Activated T-helper 2 cell treated with anti-CD3 and anti-CD28 coated beads, Interferon-gamma antibody, Interleukin-2, Interleukin-4, amounts not matched to agents 10 μg/mL and 5 μg/mL and 100 μg/mL, durations not matched to agents 14 hours and 24 hours and 36 hours (primary cell): ENCODE results near the gene DDB1. TPM values are rescaled to one million over a fixed set of nuclear protein-coding genes. Genes with fewer than 3 reads are reported as not detected.
A peak's percentile ranks its signal among the peaks of the same experiment; 100 is the strongest.

ENCODE experiments used
- DNase-seq: peaks from one replicate; pipeline ENCODE4 v3.0.0; 2021; ENCODE audit warnings: low spot score
- H3K27ac Mint-ChIP-seq: one replicate; pipeline ENCODE4 v1.8.0; 2021; ENCODE audit warnings: mixed read lengths
- H3K27me3 Mint-ChIP-seq: one replicate; pipeline ENCODE4 v1.8.0; 2021; ENCODE audit warnings: low read depth, mixed read lengths
- H3K36me3 Mint-ChIP-seq: one replicate; pipeline ENCODE4 v1.8.0; 2021; ENCODE audit warnings: low read depth, mixed read lengths
- H3K4me1 Mint-ChIP-seq: one replicate; pipeline ENCODE4 v1.8.0; 2021; ENCODE audit warnings: low read depth, mixed read lengths
- H3K4me3 Mint-ChIP-seq: one replicate; pipeline ENCODE4 v1.8.0; 2021; ENCODE audit warnings: low read depth, mild to moderate bottlenecking, moderate library complexity, mixed read lengths
- H3K9me3 Mint-ChIP-seq: one replicate; pipeline ENCODE4 v1.8.0; 2021; ENCODE audit warnings: mixed read lengths
- intact Hi-C: fragments of 100-400 bp; cut with micrococcal nuclease; formaldehyde crosslinking; loops from one replicate; pipeline ENCODE4 v1.15.1; 2023
- total RNA-seq: library from RNA; stranded (reverse); gene quantifications from 2 replicates; pipeline ENCODE4 v1.2.3, GENCODE V29; 2022

Gene DDB1
- 260 and 264 TPM in 2 replicates for total RNA-seq

GRCh38 chr11:61332797-61333549 lies at the start of gene DDB1, which contains the start of gene TKFC:
DDB1 (minus strand) TSS chr11:61333105; CDS start chr11:61332968, 137 bp downstream.
TKFC (plus strand) TSS chr11:61333228; CDS start chr11:61334729, 1,501 bp downstream.
- H3K27ac Mint-ChIP-seq = peak within 1 kb of the TSS; percentile 94
- peak within 1 kb of the TSS; percentile 94 for H3K4me3 Mint-ChIP-seq
- H3K4me1 Mint-ChIP-seq = peaks cover 58% of the 10 kb centered on the region
- peaks cover 42% of the 10 kb centered on the region for H3K36me3 Mint-ChIP-seq
- intact Hi-C loops = loop anchor here (1.0 to 10.0 kb wide), 4 partner anchors 29 to 182 kb away; partner anchors contain the start of genes SDHAF2 and TMEM138
- DNase-seq = peak; percentile 98
- H3K27me3 Mint-ChIP-seq = no peaks in the 10 kb centered on the region
- H3K9me3 Mint-ChIP-seq = no peaks in the 10 kb centered on the region

- H3K4me3 Mint-ChIP-seq = no peak overlapping the region
- H3K4me1 Mint-ChIP-seq = peaks cover 6% of the 10 kb centered on the region
- H3K9me3 Mint-ChIP-seq = no peaks in the 10 kb centered on the region
- no peak overlapping the region for H3K27ac Mint-ChIP-seq
- intact Hi-C loops = loop anchor here (10.0 kb wide), 1 partner anchor 126 kb away; no protein-coding TSS in a partner anchor
- H3K36me3 Mint-ChIP-seq = peaks cover 15% of the 10 kb centered on the region
- DNase-seq = no peak
- no peaks in the 10 kb centered on the region for H3K27me3 Mint-ChIP-seq
These were observed 48.0 kb upstream of the DDB1 start for GRCh38 chr11:61380884-61381283.

- H3K27ac Mint-ChIP-seq = no peak overlapping the region
- no peaks in the 10 kb centered on the region for H3K4me1 Mint-ChIP-seq
- intact Hi-C loops = no loop called here
- no peaks in the 10 kb centered on the region for H3K9me3 Mint-ChIP-seq
- H3K27me3 Mint-ChIP-seq = no peaks in the 10 kb centered on the region
- no peak overlapping the region for H3K4me3 Mint-ChIP-seq
- DNase-seq = no peak
- H3K36me3 Mint-ChIP-seq = peaks cover 25% of the 10 kb centered on the region
These were observed 45.9 kb upstream of the DDB1 start for GRCh38 chr11:61378713-61379313.

GRCh38 chr11:61377461-61378160 lies 44.7 kb upstream of the DDB1 start:
- Mint-ChIP-seq H3K27me3 (no peaks in the 10 kb centered on the region), H3K4me3 (no peak overlapping the region), H3K36me3 (peaks cover 26% of the 10 kb centered on the region), H3K4me1 (no peaks in the 10 kb centered on the region), H3K9me3 (peaks cover 4% of the 10 kb centered on the region), H3K27ac (no peak overlapping the region)
- intact Hi-C loops = no loop called here
- DNase-seq = no peak

GRCh38 chr11:61375761-61376108 lies 42.8 kb upstream of the DDB1 start:
- Mint-ChIP-seq H3K4me3 (no peak overlapping the region), H3K27ac (no peak overlapping the region), H3K4me1 (no peaks in the 10 kb centered on the region), H3K27me3 (no peaks in the 10 kb centered on the region), H3K36me3 (peaks cover 41% of the 10 kb centered on the region), H3K9me3 (peaks cover 7% of the 10 kb centered on the region)
- intact Hi-C loops = no loop called here
- no peak for DNase-seq

- no peak overlapping the region for H3K27ac Mint-ChIP-seq
- no peak overlapping the region for H3K4me3 Mint-ChIP-seq
- peaks cover 7% of the 10 kb centered on the region for H3K9me3 Mint-ChIP-seq
- DNase-seq = no peak
- no peaks in the 10 kb centered on the region for H3K27me3 Mint-ChIP-seq
- intact Hi-C loops = no loop called here
- peaks cover 68% of the 10 kb centered on the region for H3K36me3 Mint-ChIP-seq
- H3K4me1 Mint-ChIP-seq = peaks cover 8% of the 10 kb centered on the region
These were observed 39.9 kb upstream of the DDB1 start for GRCh38 chr11:61372659-61373420.

- Mint-ChIP-seq H3K4me1 (peaks cover 8% of the 10 kb centered on the region), H3K9me3 (peaks cover 7% of the 10 kb centered on the region), H3K4me3 (no peak overlapping the region), H3K27ac (no peak overlapping the region), H3K36me3 (peaks cover 73% of the 10 kb centered on the region), H3K27me3 (no peaks in the 10 kb centered on the region)
- intact Hi-C loops = no loop called here
- no peak for DNase-seq
These were observed 37.6 kb upstream of the DDB1 start for GRCh38 chr11:61370349-61371005.

- Mint-ChIP-seq H3K4me3 (no peak overlapping the region), H3K9me3 (peaks cover 7% of the 10 kb centered on the region), H3K4me1 (peaks cover 8% of the 10 kb centered on the region), H3K27me3 (no peaks in the 10 kb centered on the region), H3K36me3 (peaks cover 72% of the 10 kb centered on the region), H3K27ac (peak overlapping the region; percentile 4)
- intact Hi-C loops = no loop called here
- no peak for DNase-seq
These were observed 36.8 kb upstream of the DDB1 start for GRCh38 chr11:61369372-61370348.

- H3K27ac Mint-ChIP-seq = no peak overlapping the region
- H3K27me3 Mint-ChIP-seq = no peaks in the 10 kb centered on the region
- DNase-seq = no peak
- peaks cover 10% of the 10 kb centered on the region for H3K4me1 Mint-ChIP-seq
- H3K36me3 Mint-ChIP-seq = peaks cover 76% of the 10 kb centered on the region
- intact Hi-C loops = no loop called here
- no peak overlapping the region for H3K4me3 Mint-ChIP-seq
- peaks cover 7% of the 10 kb centered on the region for H3K9me3 Mint-ChIP-seq
These were observed 35.7 kb upstream of the DDB1 start for GRCh38 chr11:61368646-61369045.

GRCh38 chr11:61367406-61367805 lies 34.5 kb upstream of the DDB1 start:
- Mint-ChIP-seq H3K9me3 (peaks cover 4% of the 10 kb centered on the region), H3K4me3 (no peak overlapping the region), H3K4me1 (peaks cover 18% of the 10 kb centered on the region), H3K27ac (no peak overlapping the region), H3K36me3 (peaks cover 82% of the 10 kb centered on the region), H3K27me3 (no peaks in the 10 kb centered on the region)
- no peak for DNase-seq
- intact Hi-C loops = no loop called here

- Mint-ChIP-seq H3K27me3 (no peaks in the 10 kb centered on the region), H3K4me1 (peaks cover 21% of the 10 kb centered on the region), H3K36me3 (peaks cover 56% of the 10 kb centered on the region), H3K9me3 (no peaks in the 10 kb centered on the region), H3K4me3 (peak overlapping the region; percentile 100), H3K27ac (no peak overlapping the region)
- intact Hi-C loops = no loop called here
- DNase-seq = no peak
These were observed 31.2 kb upstream of the DDB1 start for GRCh38 chr11:61364012-61364675.
